Chondrocyte (in vitro differentiated cells): ENCODE data around the gene AMPD2. TPM values are rescaled to one million over a fixed set of nuclear protein-coding genes. Genes with fewer than 3 reads are reported as not detected.

ENCODE experiments used
- DNase-seq: peaks from one replicate; pipeline ENCODE4 v3.0.0; 2021; ENCODE audit warnings: mixed read lengths, low spot score
- H3K27ac Mint-ChIP-seq: one replicate; pipeline ENCODE4 v1.8.0; 2021; ENCODE audit warnings: mild to moderate bottlenecking, moderate library complexity, mixed read lengths; ENCODE audit not compliant: unreplicated experiment
- H3K27me3 Mint-ChIP-seq: 2 replicates; pipeline ENCODE4 v1.8.0; 2021; ENCODE audit warnings: low read depth, mixed read lengths
- H3K36me3 Mint-ChIP-seq: 2 replicates; pipeline ENCODE4 v1.8.0; 2021; ENCODE audit warnings: low read depth, mixed read lengths
- H3K4me1 Mint-ChIP-seq: 2 replicates; pipeline ENCODE4 v1.8.0; 2021; ENCODE audit warnings: low read depth, mild to moderate bottlenecking, mixed read lengths
- H3K4me3 Mint-ChIP-seq: one replicate; pipeline ENCODE4 v1.8.0; 2021; ENCODE audit warnings: mild to moderate bottlenecking, moderate library complexity, mixed read lengths; ENCODE audit not compliant: unreplicated experiment
- H3K9me3 Mint-ChIP-seq: 2 replicates; pipeline ENCODE4 v1.8.0; 2021; ENCODE audit warnings: low read depth, mixed read lengths
- CTCF ChIP-seq: fragments of 200-600 bp; sonication (generic); IDR thresholded peaks from 2 replicates; pipeline ENCODE4 v1.5.0; 2021; ENCODE audit warnings: antibody characterized with exemption, mild to moderate bottlenecking, moderate library complexity
- total RNA-seq: library from RNA; stranded (reverse); gene quantifications from 3 replicates; pipeline ENCODE4 v1.2.1, GENCODE V29; 2021

Gene AMPD2
- total RNA-seq, 1 donor from 2014 or later, result 74.2 TPM

GRCh38 chr1:109582021-109582420 lies 37.6 kb upstream of the AMPD2 start:
- Mint-ChIP-seq H3K4me1 (peaks cover 14% of the 10 kb centered on the region), H3K27ac (no peak overlapping the region), H3K4me3 (no peak overlapping the region), H3K9me3 (no peaks in the 10 kb centered on the region), H3K27me3 (no peaks in the 10 kb centered on the region), H3K36me3 (peaks cover 19% of the 10 kb centered on the region)
- no peak for DNase-seq
- no peak for TF ChIP-seq CTCF

- peaks cover 37% of the 10 kb centered on the region for H3K36me3 Mint-ChIP-seq
- H3K4me1 Mint-ChIP-seq, result no peaks in the 10 kb centered on the region
- TF ChIP-seq CTCF, result no peak
- no peaks in the 10 kb centered on the region for H3K9me3 Mint-ChIP-seq
- no peak overlapping the region for H3K4me3 Mint-ChIP-seq
- H3K27ac Mint-ChIP-seq, result no peak overlapping the region
- no peak for DNase-seq
- H3K27me3 Mint-ChIP-seq, result no peaks in the 10 kb centered on the region
Measured at GRCh38 chr1:109584766-109585165, 34.9 kb upstream of the AMPD2 start.

- H3K4me1 Mint-ChIP-seq, result no peaks in the 10 kb centered on the region
- H3K36me3 Mint-ChIP-seq, result peaks cover 35% of the 10 kb centered on the region
- no peak overlapping the region for H3K4me3 Mint-ChIP-seq
- H3K9me3 Mint-ChIP-seq, result no peaks in the 10 kb centered on the region
- DNase-seq, result no peak
- no peaks in the 10 kb centered on the region for H3K27me3 Mint-ChIP-seq
- H3K27ac Mint-ChIP-seq, result no peak overlapping the region
- TF ChIP-seq CTCF, result no peak
Measured at GRCh38 chr1:109586055-109586454, 33.6 kb upstream of the AMPD2 start.

GRCh38 chr1:109589177-109589576 lies 30.5 kb upstream of the AMPD2 start:
- TF ChIP-seq CTCF, result no peak
- Mint-ChIP-seq H3K36me3 (peaks cover 43% of the 10 kb centered on the region), H3K27ac (peak overlapping the region; percentile 6), H3K9me3 (no peaks in the 10 kb centered on the region), H3K4me3 (no peak overlapping the region), H3K27me3 (no peaks in the 10 kb centered on the region), H3K4me1 (no peaks in the 10 kb centered on the region)
- DNase-seq, result no peak

GRCh38 chr1:109589679-109590078 lies 30.0 kb upstream of the AMPD2 start:
- Mint-ChIP-seq H3K27ac (no peak overlapping the region), H3K36me3 (peaks cover 40% of the 10 kb centered on the region), H3K4me1 (no peaks in the 10 kb centered on the region), H3K4me3 (no peak overlapping the region), H3K9me3 (no peaks in the 10 kb centered on the region), H3K27me3 (no peaks in the 10 kb centered on the region)
- TF ChIP-seq CTCF, result no peak
- DNase-seq, result no peak
